ENCODE measurements around the gene CIITA. TPM values are rescaled to one million over a fixed set of nuclear protein-coding genes. Genes with fewer than 3 reads are reported as not detected.
A peak's percentile ranks its signal among the peaks of the same experiment; 100 is the strongest.

The CIITA gene
- total and polyA plus RNA-seq, 10 of the 15 experiments (the other 5 are each of a cell fraction or from before 2014, with no cell fraction given): 11.5 to 145 (median 49.7) TPM

DNA sequence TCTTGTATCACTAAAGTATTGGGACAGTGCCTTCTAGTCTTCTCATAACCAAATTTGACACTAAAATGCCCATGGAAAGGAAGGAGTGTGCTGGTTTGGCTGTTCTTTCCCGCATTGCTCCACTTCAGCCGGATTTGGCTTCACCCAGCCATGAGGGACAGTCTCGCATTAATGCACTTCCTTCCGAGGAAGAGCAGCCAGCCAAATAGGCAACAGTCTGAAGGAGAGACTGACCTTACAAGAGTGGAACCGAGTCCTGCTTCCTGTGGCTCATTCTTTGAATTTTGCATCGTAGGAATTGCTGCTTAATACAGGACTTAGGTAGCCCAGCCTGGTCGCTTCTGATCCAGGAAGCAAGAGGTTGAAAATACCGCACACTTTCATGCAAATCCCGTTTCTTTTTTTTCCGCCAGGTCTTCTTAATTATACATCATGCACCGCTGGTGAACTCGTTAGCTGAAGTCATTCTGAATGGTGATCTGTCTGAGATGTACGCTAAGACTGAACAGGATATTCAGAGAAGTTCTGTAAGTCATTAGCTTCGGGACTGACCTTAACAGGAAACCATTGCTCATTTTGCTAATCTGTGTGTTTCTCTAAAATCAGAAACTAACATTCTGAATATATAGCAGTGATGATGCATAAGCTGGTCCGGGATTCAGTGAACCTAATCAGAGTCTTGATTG is 105.6 kb downstream of the CIITA start (continued):
- TF ChIP-seq ZNF687 (IDR thresholded peaks at IDR 0.05): 0 out of 2 replicates have a peak, but pooled peaks have one; percentile 6
- no peak for TF ChIP-seq NR2F1 (conservative IDR thresholded peaks at IDR 0.05)
- TF ChIP-seq CBFB (IDR thresholded peaks at IDR 0.05; ENCODE audit: low read depth): no peak
- no peak for TF ChIP-seq NFIC (IDR thresholded peaks at IDR 0.05; ENCODE audit: low read depth, low read length)
- TF ChIP-seq, protein P1, sequence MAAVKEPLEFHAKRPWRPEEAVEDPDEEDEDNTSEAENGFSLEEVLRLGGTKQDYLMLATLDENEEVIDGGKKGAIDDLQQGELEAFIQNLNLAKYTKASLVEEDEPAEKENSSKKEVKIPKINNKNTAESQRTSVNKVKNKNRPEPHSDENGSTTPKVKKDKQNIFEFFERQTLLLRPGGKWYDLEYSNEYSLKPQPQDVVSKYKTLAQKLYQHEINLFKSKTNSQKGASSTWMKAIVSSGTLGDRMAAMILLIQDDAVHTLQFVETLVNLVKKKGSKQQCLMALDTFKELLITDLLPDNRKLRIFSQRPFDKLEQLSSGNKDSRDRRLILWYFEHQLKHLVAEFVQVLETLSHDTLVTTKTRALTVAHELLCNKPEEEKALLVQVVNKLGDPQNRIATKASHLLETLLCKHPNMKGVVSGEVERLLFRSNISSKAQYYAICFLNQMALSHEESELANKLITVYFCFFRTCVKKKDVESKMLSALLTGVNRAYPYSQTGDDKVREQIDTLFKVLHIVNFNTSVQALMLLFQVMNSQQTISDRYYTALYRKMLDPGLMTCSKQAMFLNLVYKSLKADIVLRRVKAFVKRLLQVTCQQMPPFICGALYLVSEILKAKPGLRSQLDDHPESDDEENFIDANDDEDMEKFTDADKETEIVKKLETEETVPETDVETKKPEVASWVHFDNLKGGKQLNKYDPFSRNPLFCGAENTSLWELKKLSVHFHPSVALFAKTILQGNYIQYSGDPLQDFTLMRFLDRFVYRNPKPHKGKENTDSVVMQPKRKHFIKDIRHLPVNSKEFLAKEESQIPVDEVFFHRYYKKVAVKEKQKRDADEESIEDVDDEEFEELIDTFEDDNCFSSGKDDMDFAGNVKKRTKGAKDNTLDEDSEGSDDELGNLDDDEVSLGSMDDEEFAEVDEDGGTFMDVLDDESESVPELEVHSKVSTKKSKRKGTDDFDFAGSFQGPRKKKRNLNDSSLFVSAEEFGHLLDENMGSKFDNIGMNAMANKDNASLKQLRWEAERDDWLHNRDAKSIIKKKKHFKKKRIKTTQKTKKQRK (IDR thresholded peaks at IDR 0.05; ENCODE audit: low read depth, low read length): no peak
- no peak for TF ChIP-seq YBX1 (IDR thresholded peaks at IDR 0.05)
- TF ChIP-seq, protein P2, sequence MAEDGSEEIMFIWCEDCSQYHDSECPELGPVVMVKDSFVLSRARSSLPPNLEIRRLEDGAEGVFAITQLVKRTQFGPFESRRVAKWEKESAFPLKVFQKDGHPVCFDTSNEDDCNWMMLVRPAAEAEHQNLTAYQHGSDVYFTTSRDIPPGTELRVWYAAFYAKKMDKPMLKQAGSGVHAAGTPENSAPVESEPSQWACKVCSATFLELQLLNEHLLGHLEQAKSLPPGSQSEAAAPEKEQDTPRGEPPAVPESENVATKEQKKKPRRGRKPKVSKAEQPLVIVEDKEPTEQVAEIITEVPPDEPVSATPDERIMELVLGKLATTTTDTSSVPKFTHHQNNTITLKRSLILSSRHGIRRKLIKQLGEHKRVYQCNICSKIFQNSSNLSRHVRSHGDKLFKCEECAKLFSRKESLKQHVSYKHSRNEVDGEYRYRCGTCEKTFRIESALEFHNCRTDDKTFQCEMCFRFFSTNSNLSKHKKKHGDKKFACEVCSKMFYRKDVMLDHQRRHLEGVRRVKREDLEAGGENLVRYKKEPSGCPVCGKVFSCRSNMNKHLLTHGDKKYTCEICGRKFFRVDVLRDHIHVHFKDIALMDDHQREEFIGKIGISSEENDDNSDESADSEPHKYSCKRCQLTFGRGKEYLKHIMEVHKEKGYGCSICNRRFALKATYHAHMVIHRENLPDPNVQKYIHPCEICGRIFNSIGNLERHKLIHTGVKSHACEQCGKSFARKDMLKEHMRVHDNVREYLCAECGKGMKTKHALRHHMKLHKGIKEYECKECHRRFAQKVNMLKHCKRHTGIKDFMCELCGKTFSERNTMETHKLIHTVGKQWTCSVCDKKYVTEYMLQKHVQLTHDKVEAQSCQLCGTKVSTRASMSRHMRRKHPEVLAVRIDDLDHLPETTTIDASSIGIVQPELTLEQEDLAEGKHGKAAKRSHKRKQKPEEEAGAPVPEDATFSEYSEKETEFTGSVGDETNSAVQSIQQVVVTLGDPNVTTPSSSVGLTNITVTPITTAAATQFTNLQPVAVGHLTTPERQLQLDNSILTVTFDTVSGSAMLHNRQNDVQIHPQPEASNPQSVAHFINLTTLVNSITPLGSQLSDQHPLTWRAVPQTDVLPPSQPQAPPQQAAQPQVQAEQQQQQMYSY (CRISPR knock-in tag; IDR thresholded peaks at IDR 0.05): no peak
- TF ChIP-seq SP1 (IDR thresholded peaks at IDR 0.05; ENCODE audit: low read depth, low read length): no peak
- TF ChIP-seq, protein P3, sequence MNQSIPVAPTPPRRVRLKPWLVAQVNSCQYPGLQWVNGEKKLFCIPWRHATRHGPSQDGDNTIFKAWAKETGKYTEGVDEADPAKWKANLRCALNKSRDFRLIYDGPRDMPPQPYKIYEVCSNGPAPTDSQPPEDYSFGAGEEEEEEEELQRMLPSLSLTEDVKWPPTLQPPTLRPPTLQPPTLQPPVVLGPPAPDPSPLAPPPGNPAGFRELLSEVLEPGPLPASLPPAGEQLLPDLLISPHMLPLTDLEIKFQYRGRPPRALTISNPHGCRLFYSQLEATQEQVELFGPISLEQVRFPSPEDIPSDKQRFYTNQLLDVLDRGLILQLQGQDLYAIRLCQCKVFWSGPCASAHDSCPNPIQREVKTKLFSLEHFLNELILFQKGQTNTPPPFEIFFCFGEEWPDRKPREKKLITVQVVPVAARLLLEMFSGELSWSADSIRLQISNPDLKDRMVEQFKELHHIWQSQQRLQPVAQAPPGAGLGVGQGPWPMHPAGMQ (IDR thresholded peaks at IDR 0.05; ENCODE audit: borderline replicate concordance): no peak
- no peak for TF ChIP-seq SMC3 (IDR thresholded peaks at IDR 0.05; ENCODE audit: borderline replicate concordance, low read length)
- TF ChIP-seq SMAD5 (IDR thresholded peaks at IDR 0.05; ENCODE audit: low read depth): no peak
- no peak for TF ChIP-seq POLR2A (IDR thresholded peaks at IDR 0.05; ENCODE audit: low read depth, low read length)
- no peak for TF ChIP-seq ESRRA (IDR thresholded peaks at IDR 0.05; ENCODE audit: low read length)
- no peak for TF ChIP-seq SPI1 (IDR thresholded peaks at IDR 0.05; ENCODE audit: borderline replicate concordance, insufficient read depth, low read depth, low read length)
- TF ChIP-seq CHD2 (IDR thresholded peaks at IDR 0.05; ENCODE audit: borderline replicate concordance, low read depth, low read length): no peak
- TF ChIP-seq ETV6 (conservative IDR thresholded peaks at IDR 0.05 in 1 of 2, IDR thresholded peaks at IDR 0.05 in 1 of 2; ENCODE audit: borderline replicate concordance in 1 of 2, low read depth in 1 of 2): peak in 1 of 2 experiments; percentile 65; a peak in 1 of 4 replicates
- 0 out of 2 replicates have a peak, but pooled peaks have one; percentile 17 for TF ChIP-seq RUNX3 (IDR thresholded peaks at IDR 0.05; ENCODE audit: low read length)
- TF ChIP-seq MEF2A (IDR thresholded peaks at IDR 0.05; ENCODE audit: insufficient read depth, low read depth, low read length): no peak
